ENCODE measurements around the gene FBXL7.
A peak's percentile ranks its signal among the peaks of the same experiment; 100 is the strongest.

The FBXL7 gene

DNA sequence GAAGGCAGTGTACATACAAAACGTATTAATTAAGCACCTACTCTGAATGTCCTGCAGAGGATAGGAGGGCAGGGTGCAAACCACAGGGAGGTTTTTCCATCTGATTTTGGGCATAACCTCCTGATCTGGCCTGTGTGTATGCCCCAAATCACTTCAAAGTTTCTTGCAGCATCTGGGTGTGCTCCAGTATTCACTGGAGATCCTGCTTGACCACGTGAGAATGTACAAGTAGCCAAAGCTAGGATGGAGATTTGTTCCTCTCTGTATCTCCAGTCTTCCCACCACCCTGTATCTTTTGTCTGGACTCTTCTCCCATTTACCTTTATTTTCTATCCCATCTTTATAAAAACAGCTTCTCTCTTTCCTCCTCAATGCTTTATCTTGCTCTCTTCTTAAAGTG is 207.7 kb downstream of the FBXL7 start:
- DNase-seq, result no peak

DNA sequence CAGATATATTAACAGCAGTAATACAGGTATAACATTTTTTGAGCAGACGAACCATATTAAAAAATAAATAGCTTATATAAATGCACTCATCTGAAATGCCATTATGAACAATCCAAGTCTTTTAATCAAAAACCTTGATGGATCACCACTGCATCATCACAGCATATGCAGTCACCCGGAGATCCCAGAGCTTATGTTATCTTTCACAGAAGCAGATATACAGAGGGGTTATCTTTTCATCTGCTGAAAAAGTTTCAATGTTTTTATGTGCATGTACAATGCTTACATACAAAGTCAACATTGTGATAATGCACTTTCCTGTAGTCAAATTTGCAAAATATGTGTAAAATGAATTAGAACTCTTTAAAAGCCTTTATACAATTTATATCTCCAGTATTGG is 211.9 kb downstream of the FBXL7 start:
- DNase-seq, result no peak

DNA sequence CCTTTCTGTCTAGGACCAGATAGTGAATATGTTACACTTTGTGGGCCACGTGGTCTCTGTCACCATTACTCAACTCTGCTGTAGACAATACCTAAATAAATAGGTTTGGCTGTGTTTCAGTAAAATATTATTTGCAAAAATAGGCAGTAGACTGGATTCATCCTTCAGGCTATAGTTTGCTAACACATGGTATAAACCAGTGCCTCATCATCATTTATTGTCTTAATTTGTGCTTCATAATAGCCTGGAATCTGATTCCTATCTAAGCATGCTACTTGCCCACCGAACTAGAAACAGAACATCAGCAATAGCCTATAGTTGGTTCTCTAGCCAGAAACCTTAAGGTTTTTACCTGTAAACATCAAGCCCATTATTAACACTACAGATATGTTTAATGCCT is 215.6 kb downstream of the FBXL7 start:
- DNase-seq, result no peak

DNA sequence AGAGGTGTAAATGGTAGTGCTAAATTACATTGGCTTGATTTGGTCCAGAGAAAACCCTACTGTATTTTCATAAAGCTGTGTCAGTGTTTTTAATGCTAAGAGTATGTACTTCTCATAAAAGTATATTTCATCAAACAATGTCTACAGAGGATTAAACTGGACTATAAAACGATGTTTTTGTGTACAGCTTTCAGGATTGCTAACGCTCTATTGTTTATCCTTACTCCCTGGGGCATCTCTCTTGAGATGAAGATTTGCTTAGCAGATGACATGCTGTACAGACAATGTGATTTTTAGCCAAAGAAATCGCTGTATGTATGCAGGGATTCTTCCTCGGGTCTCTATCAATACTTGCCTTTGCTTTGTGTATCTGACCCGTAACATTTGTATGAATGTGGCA is 216.0 kb downstream of the FBXL7 start:
- DNase-seq, result no peak

DNA sequence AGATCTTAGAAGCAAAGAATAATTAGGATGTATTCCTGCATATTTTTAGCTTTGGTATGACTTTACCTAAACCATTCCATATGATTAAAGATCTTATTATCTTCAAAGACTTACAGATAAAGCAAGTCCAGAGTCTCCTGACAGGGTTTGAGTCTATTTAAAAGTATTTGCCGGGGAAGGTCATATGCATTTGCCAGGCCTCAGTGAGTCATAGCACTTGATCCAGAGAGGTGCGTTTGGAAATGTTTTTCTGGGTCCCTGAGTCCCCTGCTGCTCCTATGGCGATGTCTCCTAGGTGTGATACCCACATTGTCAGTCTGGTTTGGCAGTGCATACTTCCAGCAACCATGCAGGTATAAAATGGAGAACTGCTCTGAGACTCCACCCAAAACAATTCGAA is 217.0 kb downstream of the FBXL7 start:
- no peak for DNase-seq

DNA sequence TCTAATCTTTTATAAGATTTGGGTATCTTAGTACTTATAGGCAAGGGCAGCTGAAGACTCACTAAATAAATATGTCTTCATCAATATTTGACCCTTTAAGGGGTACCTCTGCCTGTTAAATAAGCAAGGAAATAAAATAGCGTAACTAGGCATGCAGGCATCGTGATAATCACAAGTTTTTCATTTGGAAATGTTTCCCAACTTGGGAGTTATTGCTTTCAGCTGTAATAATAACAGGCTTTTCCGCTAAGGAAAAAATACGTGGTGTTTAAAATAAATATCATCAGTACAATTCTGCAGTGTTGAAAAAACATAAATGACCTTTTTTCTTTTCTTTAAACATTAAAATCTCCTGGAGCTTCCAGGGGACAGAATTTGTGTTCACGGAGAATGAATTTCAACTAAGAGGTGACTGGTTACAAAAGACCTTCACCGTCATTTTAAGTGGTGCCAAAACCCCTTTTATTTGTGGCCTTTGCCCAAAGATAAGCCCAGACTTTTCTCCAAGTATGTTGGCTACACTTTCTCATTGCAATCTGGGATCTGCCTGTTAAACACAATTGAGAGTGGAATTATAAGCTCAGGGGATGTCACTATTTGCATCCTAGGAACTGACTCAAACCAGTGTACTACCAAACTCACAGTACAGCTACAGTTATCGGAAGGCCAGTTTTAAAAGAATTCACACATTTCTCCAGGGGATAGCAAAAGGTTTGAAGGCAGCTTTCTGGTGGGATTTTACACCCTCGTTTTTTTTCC is 218.6 kb downstream of the FBXL7 start:
- no peak for DNase-seq

DNA sequence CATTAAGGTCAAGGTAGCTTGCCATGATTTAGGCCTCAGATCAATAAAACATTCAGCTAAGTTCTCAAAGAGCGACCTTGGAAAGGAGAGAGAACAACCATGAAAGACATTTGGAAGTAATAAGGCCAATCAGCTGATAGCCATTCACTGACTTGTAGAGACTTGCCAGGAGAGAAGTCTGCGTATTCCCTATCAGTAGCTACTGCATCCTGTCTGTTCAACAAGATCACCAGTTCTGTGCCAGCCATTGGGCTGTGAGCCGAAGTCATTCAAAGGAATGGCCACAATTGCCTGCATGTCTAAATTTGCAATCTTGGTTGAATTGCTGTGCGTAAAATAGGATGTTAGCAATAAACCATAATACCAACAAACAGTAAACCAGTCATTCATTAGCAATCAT is 219.8 kb downstream of the FBXL7 start:
- DNase-seq, result peak in 1 of 56 donors; percentile 1

DNA sequence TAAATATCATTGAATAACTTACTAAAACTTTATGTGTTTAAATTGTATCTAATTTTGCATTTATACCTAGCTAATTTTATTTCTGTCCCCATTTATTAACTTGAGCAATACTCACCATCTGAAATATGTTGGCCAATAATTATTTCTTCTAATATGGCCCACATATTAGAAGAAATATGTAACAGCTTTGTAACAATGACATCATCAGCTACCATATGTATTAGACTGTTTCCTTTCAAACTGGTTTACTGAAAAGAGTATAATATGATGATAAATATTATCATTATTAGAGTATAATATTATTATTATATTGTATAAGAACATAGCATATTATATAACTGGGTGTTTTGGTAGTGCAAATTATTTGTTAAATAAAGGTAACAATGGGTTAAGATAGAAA is 220.5 kb downstream of the FBXL7 start:
- DNase-seq, result no peak

DNA sequence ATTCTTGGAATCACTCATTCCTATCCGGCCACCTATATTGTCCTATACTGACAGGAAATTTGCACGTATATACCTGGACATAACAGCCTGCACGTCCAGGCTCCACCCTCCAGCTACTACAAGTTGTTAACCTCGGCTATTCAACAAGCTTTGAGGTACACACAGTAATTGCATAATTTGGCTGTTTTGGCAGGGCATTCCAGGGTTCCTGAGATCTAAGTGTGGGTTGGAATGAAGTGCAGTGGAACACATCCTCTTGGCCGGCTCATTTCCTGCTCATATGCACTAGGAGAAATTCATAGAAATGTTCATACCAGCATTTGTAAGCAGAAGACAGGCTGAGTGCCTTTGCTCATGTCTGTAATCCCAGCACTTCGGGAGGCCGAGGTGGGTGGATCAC is 222.3 kb downstream of the FBXL7 start:
- no peak for DNase-seq

DNA sequence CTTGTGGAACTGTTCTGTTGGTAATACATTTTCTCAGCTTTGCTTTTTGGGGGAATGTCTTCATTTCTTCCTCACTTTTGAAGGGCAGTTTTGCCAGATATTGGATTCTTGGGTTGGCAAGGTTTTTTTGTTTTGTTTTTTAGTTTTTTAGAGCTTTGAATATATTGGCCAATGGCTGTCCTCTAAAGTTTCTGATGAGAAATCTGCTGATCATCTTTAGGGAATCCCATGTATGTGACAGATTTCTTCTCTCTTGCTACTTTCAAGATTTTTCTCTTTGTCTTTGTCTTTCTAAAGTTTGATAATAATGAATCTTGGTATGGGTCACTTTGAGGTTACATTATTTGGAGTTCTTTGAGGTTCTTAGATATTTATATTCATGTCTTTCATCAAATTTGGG is 227.4 kb downstream of the FBXL7 start:
- DNase-seq, result no peak

DNA sequence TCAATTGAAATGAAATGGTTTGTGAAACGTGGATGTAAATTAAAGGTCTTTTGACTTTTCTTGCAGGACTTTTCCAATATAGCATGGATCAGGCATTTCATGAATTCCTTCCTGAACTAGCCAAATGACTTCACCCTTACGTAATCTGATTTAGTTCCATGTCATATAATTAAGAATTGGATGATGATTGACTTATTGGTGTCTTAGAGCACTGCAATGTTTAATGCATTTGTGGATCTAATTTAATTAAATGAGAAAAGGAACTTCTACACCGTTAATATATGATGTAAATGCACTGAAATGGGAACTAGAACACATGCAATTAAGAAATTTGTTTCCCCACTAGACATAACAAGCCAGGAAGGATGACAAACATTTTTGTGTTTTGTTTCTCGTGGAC is 228.8 kb downstream of the FBXL7 start:
- no peak for DNase-seq

DNA sequence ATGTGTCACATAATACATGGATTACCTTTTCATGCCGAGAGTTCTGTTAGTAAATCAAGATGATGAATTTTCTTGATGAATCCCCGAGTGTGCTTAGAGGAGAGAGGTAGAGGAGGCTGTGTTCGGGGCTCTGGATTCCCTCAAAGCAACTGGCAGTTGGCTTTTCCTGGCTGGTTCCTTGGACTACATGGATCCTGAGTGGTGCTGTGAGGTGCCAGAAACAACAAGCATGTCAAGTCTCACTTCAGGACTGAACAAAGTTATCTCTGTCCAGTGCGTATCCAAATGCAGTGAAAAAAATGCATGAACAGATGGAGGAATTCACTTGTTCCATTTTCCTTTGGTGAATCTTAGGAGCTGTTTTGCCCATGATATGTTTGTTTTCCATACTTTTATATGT is 231.7 kb downstream of the FBXL7 start:
- no peak for DNase-seq

DNA sequence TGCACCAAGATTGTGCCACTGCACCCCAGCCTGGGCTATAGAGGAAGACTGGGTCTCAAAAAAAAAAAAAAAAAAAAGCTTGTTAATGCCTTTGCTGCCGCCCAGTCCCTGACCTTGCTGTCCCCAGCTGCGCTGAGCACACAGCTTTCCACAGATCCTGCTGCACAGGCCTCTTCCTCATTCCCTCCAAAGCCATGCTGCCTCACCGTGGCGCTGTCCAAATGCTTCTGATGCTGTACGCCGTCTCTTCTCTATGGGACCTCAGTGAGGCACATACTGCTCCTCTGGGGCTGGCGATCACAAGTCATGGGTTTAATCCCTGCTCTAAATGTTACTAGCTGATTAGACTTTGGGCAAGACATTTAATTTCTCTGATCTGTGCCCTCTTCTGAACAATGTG is 234.1 kb downstream of the FBXL7 start:
- no peak for DNase-seq

DNA sequence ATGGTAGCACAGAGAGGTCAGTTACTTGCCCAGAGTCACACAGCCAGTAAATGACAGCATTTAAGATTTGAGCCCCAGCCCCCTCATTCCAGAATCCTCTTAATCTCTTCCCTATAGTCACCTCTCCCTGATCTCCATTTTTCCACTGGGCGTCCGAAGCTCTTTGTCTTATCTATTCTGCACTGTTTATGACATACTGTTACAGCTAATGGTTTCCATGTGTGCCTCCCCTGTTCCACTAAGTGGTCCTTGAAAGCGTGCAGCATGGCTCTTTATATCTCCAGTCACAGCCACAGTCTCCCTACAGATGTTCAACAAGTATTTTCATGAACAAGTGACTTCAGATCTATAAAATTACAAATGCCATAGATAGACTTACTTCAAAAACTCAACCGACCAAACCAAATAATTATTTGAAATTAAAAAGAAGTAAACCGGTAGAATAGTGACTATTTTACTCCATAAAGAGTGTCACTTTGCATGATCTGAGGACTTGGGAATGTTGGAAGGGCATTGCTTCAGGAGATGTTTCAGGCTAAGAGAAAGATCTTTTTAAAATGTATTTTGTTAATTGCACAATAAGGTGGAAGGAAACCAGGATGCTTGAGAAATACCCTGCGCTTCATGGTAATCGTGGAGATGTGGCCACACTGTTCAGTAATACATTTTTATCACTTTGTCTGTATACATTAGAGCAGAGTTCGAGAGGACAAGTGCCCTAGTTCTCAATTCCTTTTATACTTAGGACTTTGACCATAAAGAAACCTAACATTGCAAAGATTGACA is 237.2 kb downstream of the FBXL7 start:
- DNase-seq, result no peak

DNA sequence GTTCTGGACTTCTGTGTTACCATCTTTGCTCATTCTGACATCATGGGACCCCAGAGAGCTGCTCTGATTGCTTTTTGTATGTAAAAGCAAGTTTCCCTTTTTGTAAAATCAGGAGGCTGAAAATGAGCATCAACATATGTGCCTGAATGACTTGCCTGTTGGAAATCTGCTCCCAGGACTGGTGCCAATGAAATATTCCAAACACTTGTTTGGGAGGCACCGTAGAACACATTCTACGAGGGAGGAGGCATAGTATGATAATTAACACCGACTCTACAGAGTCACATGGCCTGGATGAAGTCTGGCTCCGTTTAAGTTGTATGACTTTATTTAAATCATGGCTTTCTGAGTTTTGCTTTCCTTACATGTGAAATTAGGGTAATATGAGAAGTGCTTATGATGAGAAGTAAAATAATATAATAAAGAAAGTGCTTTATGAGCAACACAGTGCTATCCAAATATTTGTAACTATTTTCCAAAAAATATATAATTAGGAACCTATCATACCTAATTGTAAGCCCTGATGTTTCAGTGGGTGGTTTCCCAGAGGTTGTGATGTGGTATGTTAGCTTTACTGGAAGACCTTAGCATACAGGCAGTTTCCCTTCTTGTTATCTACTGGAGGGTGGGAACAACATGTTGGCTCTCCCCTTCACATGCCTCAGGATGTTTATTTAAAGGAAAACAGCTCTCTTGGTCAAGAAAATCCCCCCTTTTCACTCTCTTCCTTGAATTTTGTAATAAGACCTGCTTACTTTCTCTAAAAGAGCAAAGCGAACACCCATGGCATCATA is 238.1 kb downstream of the FBXL7 start:
- no peak for DNase-seq

DNA sequence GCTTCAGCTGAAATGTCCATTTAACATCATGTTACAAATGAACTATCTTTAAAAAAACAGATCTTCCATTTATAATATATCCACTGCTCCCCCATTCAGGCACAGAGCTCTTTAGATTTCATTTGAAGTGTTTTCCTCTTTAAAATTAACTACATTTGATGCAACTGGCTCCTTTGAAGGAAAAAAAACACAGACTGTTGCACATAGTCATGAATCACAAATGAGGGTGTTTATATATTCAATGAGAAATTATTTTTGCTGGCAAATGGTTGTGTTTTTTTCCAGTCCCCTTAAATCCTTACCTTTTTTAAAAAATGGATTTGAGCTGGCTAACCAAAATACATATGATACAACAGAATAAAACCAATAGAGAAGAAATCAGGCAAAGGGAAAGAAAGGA is 240.4 kb downstream of the FBXL7 start:
- no peak for DNase-seq

DNA sequence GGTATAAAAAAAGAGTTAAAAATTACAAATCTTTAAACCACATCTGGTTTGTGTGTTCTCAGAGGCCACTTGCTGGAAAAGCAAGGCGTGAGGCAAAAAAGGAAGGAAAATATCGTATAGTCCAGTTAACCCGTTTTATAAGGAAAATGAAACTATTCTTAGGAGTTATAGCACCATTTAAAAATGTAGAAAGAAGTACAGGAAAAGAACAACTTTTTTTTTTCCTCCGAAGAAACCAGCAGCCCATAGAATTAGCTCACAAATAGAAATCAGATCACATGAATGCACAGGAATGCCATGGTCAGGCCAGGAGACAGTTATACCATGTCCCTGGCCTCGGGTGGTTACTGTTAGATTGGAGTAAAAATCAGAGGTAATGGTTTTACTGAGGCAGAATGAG is 241.6 kb downstream of the FBXL7 start:
- DNase-seq, result no peak

DNA sequence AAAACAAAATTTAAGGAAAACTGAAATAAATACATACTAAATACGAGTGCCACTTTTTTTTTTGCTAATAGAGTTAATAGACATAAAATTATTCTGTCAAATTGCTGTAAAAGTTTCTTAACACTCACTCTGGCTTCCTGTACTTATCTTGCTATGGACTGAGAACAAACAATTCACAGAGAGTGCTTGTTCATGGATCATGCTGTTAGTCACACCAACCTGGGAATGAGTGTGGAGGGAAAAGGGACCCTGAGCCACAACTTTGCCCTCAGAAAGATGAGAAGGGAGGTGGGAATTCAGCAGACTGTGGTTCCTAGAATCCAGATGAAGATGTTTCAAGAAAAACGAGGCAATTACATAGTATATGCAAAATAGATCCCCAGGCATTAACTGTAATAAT is 246.9 kb downstream of the FBXL7 start:
- DNase-seq, result no peak

DNA sequence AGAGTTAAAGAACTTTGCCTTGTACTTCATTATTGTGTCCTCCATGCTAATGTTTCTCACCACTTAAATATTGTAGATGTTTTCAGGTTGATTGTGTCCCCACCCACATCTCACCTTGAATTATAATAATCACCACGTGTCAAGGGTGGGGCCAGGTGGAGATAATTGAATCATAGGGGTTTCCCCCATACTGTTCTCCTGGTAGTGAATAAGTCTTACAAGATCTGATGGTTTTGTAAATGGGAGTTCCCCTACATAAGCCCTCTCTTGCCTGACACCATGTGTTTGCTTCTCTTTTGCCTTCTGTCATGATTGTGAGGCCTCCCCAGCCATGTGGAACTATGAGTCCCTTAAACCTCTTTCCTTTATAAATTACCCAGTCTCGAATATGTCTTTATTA is 248.3 kb downstream of the FBXL7 start:
- DNase-seq, result no peak

DNA sequence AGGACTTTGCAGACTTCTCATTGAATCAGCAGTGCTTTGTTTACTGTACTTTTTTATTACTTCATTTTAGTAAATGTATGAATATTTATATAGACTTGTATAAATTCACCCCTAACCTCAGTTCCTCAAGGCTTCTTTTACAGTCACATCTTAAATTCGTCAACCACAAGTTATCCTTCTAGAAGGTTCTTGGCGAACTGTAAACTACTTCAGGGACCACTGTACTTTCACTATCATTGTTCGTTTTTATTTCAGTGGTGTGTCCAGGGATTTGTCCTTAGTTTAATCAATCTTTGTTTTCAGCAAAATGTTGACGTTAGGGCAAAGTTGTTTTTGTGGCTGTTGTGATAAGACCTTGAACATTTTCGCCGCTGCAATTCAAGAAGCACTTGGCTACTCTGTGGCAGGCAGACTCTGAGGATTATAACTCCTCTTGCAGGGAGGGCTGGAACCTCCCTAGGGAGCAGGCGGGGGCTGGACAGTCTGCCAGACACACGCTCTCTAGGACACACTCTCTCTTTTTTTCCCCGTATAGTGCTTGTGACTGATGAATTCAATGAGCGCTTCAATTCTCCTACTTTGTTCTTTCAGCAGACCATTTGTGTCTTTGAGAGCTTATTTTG is 252.8 kb downstream of the FBXL7 start:
- DNase-seq, result peak in 20 of 56 donors; percentile 1 to 29 (median 5)

DNA sequence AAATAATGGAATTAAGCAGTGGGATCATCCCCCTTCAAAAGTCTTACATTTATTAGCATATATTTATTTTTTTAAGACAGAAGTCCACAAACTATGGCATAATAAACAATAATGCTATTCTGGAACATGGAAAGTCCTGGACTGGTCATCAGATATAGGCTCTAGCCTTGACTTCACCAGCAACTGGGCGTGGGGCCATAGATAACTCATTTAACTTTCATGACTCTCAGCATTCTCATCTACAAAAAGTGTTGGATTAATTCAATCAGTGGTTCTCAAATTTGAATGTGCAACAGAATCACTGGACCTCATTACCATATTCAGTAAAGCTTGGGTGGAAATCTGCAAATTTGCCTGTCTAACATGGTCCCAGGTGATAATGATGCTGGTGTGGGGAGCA is 253.8 kb downstream of the FBXL7 start:
- DNase-seq, result no peak

DNA sequence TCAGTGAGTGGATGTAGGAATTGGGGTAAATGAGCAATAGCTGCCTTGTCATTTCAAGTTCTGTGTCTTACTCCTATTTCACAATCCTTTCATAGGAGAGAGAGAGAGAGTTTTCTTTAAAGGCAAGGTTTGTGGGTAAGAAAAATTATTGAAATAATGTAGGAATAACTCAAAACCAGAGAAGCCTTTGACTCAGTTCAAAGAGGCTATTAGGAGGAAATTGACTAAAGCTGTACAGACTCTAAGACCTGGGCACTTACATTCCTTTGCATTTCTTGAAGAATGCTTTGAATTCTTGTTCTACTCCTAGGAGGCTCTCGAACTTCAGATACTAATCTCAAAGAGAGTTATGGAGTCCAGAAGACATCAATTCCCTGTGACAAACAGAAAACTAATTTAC is 257.1 kb downstream of the FBXL7 start:
- DNase-seq, result no peak

Data from amygdala (tissue), 56 donors.